HG02642 (cell line): ENCODE results near the gene ZNF407.

Experiments used
- ATAC-seq: cut with Tn5 transposase; IDR thresholded peaks from one replicate; pipeline ENCODE4 v1.9.1; 2021; ENCODE audit warnings: mild to moderate bottlenecking; ENCODE audit not compliant: unreplicated experiment, poor library complexity

ZNF407 gene

DNA sequence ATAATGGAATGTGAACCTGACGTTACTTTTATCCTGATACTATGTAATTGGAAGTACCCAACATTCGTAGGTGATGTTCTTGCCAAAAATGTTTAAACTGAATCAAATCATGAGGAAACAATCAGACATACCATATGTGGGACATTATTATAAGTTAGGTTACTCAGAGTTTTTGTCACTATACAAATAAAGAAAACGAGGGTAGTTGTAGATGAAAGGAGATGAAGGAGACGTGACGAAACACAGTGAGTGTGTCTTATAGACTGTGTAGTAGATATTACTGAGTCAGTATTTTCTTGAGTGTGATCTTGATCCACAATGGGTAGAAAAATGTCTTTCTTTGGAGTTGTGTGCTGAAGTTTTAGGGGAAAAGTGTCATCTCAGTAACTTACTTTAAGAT lies 176.8 kb downstream of the ZNF407 start:
- ATAC-seq = no peak

DNA sequence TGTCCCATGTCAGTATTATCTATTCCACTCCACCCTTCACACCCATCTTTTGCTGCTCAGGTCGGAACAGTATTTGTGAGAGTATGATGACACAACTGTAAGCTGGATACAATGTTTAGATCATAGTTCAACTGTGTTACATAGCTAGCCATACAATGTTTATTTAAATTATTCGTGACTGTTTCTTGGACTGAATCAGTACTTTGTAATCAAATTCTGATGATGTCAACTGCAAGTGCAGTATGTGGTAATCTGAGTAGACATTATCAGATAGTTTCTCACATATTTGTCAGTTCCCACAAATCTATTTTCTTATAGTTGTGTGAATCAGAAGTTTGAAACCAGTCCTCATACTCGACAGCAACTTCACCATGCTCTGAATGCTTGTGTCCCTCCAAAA lies 177.6 kb downstream of the ZNF407 start:
- ATAC-seq = no peak

DNA sequence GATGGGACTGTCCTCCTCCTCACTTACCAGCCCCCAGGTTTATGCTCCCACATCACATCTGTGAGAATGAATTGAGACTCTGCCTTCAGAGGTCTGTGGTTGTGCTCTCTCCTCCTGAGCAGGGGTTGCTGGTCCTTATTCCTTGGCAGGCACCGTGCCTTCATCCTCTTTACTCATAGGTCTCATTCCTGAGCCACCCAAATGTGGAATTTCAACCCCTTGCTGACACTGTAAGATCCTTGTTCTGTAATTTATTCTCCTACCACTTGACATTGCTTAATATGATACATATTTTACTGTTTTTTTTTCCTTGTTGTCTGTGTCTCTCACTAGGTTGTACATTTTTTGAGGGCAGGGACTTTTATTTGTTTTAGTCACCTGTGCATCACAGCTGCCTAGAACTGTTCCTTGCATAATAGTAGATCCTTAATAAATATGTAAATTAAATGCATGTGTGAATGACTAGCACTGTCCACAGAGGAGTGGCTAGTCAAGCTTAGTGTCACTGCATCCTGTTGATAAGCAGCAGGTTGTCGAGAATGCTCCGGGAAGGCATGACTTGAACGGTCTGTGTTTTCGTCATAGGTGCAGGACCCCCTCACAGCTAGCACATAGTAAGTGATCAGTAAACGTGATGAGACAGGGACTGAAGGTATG lies 180.6 kb downstream of the ZNF407 start:
- no peak for ATAC-seq

DNA sequence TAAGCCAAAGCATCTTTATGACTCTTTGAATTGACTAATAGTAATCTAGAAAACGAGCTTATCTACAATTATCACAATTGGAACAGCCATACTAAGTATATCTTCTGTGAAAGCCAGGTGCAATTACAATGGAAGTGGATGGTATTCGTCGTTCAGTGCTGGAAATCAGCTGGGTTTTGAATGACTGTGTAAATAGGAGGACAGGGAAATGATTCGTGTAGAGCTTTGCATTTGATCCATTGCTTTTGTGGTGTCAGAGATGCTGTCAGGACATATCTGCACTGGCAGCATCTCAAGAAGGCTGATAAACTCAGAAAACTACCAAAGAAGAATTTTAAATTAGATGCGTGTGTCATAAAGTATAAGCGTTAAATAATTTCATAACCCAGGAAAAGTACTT lies 187.1 kb downstream of the ZNF407 start:
- no peak for ATAC-seq

DNA sequence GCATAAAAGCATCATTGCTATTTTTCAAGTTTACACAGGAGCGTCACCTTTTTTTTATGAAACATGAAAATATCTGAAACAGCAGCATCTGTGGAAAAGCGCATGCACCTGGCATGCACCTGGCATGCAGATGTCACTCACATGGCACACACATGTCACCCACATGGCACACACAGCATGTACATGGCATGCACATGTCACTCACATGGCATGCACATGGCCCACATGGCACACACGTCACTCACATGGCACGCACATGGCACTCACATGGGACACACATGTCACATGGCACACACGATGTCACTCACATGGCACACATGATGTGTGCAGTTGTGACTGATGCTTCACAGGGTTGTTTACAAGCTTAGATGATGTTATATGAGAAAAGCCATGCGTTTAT lies 188.0 kb downstream of the ZNF407 start:
- ATAC-seq = no peak

DNA sequence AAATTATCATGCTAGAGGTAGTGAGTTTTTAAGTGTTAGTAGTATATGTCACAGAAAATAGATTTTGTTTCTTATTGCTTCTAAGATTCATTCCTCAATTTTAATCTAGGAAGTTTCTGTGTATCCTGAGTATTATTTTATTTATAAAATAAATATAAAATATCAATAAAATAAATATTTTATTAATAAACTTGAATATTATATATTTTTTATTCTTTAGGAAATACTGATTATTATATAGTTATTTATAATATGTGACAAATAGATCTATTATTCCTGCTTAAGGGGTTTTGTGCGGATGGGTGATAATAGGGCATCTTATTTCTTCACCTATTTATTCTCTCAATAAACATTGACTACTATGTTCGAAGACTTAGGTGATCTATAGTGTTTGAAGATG lies 191.0 kb downstream of the ZNF407 start:
- ATAC-seq = no peak

DNA sequence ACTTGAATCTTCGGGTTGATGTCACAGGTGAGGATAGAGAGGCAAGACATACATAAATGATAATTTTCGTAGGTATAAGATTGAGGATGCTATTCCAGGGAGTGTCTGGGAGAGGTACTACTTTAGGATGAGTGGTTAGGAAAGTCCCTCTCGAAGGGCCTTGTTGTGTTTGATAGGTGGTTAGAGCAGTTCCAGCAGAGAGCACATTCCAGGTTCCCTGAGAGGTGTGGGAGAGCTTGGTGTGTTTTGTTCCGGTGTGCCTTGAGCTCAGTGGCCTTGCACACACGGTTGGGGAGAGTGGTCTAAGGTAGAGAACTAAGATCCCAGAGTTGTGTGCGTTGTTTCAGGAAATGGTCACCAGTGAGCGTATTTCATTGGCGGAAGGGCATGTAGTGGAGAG lies 191.4 kb downstream of the ZNF407 start:
- no peak for ATAC-seq

DNA sequence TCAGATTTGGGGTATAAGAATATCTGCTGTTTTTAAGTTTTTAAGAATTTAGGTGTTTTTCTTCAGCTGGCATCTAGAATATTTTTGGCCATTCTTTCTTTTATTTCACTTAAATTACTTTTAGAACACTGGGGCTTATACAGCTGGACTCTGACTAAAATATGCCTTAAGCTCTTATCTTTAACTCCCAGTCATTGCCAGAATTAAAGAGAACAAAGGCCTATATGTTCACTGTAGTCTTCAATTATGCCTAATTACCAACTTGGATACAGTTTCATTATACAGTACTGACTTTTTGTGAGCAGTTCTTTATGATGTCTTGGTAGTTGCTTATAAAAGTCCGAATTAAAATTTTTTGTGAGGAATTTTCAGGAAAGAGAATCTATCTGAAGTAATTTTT lies 192.8 kb downstream of the ZNF407 start:
- no peak for ATAC-seq

DNA sequence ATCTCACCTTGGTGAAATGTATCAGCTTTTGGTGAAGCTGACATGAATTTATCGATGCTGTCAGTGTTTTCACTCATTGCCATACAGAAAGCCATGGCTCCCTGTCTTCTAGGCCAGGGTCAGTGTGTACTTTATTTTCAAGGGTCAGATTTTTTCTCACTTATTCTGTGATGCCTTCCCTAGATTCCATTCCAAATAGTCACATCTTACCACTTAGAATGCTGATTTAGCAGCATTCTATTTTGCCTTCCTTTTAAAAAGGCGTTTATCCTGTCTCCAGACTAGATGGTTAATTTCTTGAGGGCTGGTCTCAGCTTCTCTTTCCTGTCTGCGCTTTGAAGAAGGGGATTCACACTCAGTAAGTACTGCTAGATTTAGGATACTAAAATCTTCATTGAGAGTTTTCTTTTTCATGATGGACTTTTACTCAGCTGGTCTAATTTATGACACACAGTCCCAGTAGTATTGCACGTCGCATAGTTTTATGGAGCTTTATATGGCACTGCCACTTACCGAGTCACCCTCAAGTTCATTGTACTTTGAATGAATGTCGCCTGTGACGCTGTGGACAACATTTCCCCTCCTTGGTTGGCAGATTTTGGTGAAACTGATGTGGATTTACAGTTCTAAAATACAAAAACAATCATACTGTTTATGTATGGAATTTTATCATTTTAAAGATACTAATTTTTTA lies 194.0 kb downstream of the ZNF407 start:
- ATAC-seq = no peak

DNA sequence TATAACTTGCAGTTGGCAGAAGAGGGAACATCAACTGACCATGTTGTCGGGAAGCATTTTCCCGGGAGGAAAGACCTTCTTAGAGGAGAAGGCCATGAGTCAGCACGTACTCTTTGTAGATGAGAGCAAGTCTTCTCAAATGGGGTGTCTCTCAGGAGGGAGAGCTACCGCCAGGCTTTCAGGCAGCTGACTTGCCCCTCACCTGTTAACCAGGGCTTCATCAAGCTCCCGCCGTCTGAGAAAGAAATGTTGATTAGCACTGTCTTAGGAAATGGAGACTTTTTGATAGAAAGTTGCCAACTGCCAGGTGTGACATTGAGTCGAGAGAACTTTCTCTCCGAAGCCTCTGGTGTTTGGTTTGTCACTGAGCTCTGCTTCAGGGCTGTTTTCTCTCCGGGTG lies 196.1 kb downstream of the ZNF407 start:
- ATAC-seq = no peak

DNA sequence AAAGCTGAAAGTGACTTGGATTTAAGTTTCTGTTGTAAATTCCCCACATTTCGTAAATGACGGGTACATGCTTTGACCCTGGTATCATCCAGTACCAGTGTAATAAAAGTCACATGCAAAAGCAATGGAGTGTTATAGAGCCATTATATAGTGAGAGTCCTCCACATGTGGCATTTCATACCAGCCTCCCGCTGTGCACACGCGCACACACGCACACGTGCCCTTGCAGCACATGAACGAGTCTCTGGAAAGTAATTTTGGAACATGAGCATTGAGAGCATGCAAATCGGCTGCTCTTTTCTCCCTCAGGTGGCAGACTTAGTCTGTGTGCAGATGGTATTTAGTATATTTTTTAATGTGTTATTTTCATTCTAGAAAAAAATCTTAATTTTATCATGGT lies 198.1 kb downstream of the ZNF407 start:
- no peak for ATAC-seq

DNA sequence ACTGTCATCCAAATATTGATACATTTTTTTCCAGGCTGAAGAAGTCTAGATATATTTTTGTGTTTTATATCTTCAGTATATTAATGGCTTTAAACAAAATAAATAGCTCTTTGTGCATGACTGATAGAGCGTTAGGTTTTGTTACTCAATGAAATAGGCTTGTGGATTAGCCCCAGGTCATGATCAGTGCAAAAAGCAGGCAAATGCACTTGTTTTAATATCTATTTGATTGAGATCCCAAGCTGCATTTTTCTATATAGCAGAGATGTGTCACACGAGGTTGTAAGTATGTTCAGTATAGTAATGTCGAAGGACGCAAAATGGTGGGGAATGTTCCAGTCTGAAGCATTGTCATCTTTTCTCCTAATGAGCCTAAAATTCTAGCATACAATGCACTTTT lies 198.5 kb downstream of the ZNF407 start:
- no peak for ATAC-seq

DNA sequence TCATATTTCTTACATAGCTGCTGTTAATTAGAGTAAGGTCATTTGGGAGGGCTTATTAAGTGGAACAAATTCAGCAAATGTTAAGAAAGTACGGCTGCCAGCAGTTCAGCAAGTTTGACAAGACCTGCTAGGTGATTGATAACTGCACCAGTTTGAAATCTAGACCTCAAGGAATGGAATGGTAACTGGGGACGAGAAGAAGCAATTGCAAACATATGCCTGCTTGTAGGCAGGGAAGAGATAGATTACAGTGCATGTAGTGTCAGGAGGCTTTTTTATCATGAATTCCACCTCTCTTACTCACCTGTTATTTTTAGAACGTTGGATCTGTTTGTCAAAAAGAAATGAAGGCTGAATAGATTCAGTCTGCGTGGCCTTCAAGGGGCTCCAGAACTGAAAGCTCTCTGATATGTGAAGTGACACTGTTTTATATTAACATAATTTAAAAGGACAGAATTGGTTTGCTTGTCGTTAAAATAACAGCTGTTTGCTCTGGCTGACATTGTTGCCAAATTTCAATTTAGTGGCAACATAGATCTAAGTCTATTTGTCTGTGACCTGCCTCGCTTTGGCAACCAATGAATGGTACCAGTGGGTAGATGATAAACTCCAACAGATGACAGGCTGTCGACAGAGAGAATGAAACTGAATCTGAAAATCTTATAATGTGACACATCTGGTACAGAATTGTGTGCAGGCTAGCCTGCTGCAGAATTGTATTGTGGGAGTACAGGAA lies 199.3 kb downstream of the ZNF407 start:
- ATAC-seq = peak; percentile 99

DNA sequence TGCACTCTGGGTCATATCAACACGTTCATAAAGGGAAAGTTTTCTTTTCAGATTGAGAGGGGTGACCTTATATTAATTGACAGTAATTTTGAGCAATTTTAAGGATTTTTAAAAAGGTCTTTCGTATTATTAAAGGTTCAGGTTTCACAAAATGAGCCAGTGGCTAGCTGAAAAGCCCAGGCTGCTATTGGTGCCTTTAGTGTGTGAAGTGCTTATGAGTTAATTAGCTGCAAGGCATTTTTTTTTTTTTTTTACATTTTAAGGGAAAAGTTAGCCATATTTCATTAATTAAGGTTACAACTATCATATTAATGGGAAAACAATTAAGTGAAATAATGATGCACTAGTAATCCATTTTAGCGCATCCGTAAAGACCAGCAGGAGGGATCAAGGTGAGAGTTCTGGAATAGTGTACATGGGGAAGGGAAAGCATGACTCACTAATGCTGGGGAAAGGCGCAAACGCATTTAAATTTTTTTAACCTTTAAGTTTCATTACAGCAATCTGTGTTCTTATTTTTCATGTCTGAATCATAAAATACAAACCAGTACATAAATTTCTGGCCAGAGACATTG lies 200.0 kb downstream of the ZNF407 start:
- peak; percentile 30 for ATAC-seq

DNA sequence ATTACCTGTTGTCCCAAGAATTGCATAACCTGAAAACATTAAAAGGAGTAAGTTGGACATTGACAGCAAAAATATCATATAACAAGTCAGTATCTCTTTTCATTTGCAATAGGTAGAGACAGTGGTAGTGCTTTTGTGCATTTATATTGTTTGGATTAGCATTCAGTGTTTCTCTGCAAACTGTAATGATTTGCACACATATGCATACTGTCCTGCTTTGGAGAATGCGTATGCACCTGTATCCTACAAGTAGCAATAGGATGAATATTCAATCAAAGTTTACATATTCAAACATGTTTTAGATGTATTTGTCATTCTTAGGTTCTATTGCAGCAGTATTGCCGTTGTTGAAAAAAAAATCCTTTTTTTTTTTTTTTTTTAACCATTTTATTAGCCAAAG lies 201.9 kb downstream of the ZNF407 start:
- ATAC-seq = no peak

DNA sequence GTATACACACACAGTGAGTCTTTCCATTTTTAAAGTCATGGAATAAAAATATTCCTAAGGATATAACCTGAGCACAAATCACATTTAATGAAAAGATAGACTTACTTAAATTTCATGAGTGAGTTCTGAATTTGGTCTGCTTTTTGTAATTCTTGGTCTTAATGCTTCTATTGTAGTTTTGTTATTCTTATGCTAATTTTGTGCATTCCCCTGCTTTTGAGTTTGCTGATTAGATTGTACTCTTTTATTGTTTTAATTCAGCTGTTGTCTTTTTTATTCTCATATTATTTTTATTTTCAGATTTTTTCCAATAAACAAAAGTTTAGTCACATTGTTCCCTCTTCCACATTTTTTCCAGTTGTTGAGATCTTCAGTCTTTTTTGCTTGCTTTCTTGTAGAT lies 202.4 kb downstream of the ZNF407 start:
- ATAC-seq = no peak

DNA sequence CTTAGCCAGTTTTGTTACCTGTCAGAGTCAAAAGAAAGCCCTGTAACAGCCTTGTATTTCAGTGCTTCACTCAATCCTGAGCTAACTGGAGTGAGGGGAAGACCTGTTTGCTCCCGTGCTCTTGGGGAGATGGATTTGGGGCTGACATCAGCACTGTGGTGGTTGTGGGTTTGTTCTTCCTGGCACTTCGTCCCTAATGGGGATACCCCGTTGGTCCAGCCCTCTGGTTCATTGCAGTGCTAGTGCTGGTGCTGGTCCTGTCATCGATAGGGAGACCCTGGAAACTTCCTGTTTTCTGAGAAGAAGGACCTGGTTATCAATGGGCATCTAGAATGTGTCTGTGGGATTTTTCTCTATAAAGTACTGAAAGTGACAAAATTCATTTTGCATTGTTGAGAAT lies 205.4 kb downstream of the ZNF407 start:
- ATAC-seq = no peak

DNA sequence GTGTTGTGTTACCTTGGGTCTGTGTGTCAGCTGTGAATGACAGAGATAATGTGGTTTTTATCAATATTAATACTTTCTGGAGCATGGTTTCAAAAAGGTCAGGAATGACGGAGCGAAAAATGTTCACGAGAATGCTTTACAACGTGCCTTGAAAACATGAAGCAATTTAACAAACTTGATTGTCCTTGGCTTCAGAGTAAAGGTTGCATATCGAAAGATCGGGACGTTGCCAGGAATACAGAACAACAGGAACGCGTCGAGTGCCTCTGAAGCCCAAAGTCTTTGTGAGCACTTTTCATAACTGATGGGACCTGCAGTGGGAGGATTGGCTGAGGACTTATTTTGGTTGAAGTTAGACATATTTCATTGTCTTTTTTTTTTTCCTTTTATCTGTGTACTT lies 206.1 kb downstream of the ZNF407 start:
- no peak for ATAC-seq

DNA sequence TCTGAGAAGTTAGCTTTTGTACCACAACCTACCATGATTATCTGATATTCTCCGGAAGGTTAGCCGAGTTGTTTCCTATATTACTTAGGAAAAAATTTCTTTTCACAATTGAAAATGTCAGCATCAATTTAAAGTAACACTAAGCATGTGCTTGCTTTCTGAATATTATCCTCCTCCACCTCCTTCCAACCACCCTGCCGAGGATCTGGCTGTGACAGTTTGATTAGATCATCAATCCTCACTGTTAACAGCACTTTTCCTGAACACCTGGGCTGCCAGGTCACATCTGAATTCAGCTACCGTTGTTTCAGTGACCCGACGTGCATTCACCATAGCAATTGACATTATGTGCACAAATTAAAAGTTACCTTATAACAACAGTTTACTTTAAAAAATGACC lies 207.0 kb downstream of the ZNF407 start:
- ATAC-seq = no peak

DNA sequence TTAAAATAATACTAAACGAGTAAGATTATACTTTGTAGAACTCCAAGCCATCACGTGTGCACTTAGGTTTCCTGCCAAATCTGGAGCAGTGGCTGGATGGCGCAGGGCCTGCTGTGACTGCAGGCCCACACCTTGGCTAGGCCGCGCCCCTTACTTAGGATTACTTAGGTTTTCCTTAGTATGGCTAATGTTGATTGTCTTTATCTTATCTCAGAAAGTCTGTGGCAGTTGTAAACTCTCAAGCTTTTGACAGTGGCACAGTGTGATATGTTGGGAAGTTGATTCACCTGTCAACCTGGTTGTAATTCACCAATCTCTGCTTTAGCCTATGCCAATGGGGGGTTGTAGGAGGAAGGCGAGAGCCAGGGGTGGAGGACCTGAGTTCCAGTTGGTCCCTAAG lies 208.4 kb downstream of the ZNF407 start:
- no peak for ATAC-seq

DNA sequence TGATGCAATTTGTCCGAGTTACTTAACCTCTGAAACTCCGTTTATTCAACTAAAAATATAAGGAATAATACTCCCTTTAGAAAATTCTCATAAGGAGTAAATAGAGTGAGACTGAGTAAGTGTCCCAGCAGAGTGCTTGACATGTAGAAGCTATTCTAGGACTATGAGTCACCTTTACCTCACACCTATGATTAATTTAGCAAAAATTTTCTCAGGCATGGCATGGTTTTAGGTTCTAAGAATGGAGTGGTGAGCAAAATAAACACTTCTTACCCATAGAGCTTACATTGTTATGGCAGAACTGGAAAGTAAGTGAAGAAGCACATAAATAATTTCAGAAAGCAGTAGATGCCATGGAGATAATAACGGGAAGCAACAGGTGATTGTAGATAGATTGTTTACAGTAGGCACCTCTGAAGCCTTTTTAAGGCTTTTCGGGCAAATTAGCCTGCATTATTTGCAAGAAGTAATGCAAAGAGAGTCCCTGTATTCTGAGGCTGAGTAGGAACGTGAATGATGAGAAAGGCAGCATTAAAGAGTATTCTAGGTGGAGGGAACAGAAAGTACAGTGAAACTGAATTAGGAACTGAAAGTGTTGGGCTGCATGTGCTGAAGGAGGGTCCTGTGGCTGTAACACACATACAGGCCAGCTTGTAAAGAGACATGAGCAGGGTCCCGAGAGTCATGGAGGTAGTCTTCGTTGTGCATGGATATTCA lies 209.2 kb downstream of the ZNF407 start:
- ATAC-seq = peak; percentile 99
